Bronchial epithelial cell (primary cell): ENCODE measurements around the gene NUDT4. TPM values are rescaled to one million over a fixed set of nuclear protein-coding genes. Genes with fewer than 3 reads are reported as not detected.

ENCODE experiments used
- DNase-seq: peaks from one replicate; pipeline ENCODE4 v3.0.0-alpha.2; 2010; ENCODE audit warnings: low read depth
- FAIRE-seq: peaks from 2 replicates; lab custom pipeline; 2011; peaks lifted over from hg19 to GRCh38; lab: Jason Lieb, UNC
- H3K27me3 ChIP-seq: 2 replicates; pipeline ENCODE4 v1.5.1; 2011; ENCODE audit warnings: low read length; ENCODE audit not compliant: control insufficient read depth, insufficient read depth
- H3K36me3 ChIP-seq: 2 replicates; pipeline ENCODE4 v1.5.1; 2011; ENCODE audit warnings: low read length; ENCODE audit not compliant: control insufficient read depth, insufficient read depth
- H3K4me3 ChIP-seq: 2 replicates; pipeline ENCODE4 v1.5.1; 2011; ENCODE audit warnings: mild to moderate bottlenecking, low read depth, low read length, control low read depth
- total RNA-seq: library from RNA; depleted of rRNA; stranded (reverse); fragments of >200 nt; gene quantifications from 2 replicates; pipeline ENCODE4 v1.2.1, GENCODE V29; 2014
- TF ChIP-seq, protein P1 (sequence below): IDR thresholded peaks from 2 replicates; pipeline ENCODE4 v1.5.1; 2011; ENCODE audit warnings: mild to moderate bottlenecking, moderate library complexity, low read length, control low read depth, inconsistent platforms; ENCODE audit not compliant: insufficient read depth, severe bottlenecking

Gene NUDT4
- total RNA-seq, 1 donor from 2014 or later, result 34.2 TPM

DNA sequence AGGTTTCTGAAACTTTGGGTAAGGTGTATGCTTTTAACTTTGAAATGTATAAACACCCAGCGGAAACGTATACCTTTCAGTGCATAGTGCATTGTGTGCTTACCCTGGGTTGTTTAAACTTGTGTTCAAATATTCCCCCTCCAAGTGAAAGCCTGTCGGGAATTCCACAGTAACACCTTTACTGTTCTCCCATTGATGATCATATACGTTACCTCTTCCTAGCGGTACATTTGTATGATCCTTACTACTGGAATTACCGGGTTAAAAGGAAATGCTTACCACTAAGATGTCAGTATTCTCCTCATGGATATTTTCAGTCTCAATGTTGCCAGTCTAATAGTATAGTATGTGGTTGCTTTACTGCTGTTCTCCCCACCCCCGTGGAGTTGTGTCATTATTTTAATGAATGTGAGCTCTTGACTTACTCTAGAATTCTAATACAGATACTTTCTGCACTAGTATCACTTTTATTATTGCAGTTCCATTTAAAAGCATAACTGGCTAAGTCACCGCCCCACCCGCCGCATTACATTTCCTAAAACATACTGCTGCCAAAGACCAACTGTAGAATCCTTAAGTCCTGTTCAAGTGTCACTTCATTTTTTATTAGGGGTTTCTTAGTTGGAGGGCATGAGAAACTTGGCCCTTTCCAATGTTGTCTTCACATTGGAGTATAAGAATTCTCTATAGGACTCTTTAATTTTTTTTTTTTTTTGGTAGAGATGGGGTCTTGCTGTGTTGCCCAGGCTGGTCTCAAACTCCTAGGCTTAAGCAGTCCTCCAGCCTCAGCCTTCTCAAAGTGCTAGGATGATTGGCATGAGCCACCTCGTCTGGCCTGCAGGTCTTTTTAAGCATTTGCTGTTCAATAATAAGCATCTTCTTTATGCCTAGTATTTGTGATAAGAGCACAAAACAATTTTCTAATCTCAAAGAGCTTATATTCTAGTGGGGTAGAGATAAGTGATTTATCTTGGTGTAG, 24.9 kb downstream of the NUDT4 start:
- Histone ChIP-seq H3K4me3 (no peak overlapping the region), H3K36me3 (peaks cover 5% of the 10 kb centered on the region), H3K27me3 (no peaks in the 10 kb centered on the region)
- FAIRE-seq (no peak), DNase-seq (no peak)
- TF ChIP-seq, protein P1, sequence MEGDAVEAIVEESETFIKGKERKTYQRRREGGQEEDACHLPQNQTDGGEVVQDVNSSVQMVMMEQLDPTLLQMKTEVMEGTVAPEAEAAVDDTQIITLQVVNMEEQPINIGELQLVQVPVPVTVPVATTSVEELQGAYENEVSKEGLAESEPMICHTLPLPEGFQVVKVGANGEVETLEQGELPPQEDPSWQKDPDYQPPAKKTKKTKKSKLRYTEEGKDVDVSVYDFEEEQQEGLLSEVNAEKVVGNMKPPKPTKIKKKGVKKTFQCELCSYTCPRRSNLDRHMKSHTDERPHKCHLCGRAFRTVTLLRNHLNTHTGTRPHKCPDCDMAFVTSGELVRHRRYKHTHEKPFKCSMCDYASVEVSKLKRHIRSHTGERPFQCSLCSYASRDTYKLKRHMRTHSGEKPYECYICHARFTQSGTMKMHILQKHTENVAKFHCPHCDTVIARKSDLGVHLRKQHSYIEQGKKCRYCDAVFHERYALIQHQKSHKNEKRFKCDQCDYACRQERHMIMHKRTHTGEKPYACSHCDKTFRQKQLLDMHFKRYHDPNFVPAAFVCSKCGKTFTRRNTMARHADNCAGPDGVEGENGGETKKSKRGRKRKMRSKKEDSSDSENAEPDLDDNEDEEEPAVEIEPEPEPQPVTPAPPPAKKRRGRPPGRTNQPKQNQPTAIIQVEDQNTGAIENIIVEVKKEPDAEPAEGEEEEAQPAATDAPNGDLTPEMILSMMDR, result no peak

DNA sequence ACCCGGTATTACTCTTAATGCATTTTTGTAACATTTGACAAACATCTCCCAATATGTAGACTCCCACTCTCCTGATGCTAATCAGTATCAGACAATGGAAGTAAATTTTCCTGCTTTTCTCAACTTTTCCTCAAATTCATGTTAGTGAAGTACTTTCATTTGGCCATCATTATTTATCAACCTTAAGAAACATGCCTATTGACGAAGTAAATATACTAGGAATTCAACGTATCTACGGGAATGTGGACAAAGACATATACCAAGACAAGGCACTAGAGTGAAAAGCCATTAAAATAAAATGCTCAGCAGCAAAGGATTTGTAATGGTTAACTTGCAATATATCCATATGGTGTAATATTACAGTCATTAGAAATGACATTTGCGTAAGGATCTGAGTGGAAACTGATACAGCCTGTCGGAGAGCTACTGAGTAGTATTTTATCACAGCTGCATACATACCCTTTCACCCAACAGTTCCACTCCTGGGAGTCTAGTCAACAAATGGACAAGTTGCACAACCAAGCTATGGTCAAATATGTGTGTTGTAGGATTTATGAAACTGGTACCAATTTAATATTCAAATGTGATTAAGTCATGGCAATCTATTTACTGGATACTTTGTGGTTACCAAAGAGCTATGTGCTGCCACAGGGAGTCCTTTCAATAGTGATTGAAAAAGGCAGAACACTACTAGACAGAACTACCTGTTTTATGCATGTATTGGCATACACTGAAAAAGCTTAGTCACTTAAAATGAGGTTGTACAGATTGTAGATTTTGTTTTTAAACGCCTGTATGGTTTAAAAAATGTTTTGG, 26.5 kb downstream of the NUDT4 start:
- Histone ChIP-seq H3K36me3 (peaks cover 2% of the 10 kb centered on the region), H3K4me3 (no peak overlapping the region), H3K27me3 (no peaks in the 10 kb centered on the region)
- FAIRE-seq (no peak), DNase-seq (no peak)
- TF ChIP-seq, protein P1, result no peak

DNA sequence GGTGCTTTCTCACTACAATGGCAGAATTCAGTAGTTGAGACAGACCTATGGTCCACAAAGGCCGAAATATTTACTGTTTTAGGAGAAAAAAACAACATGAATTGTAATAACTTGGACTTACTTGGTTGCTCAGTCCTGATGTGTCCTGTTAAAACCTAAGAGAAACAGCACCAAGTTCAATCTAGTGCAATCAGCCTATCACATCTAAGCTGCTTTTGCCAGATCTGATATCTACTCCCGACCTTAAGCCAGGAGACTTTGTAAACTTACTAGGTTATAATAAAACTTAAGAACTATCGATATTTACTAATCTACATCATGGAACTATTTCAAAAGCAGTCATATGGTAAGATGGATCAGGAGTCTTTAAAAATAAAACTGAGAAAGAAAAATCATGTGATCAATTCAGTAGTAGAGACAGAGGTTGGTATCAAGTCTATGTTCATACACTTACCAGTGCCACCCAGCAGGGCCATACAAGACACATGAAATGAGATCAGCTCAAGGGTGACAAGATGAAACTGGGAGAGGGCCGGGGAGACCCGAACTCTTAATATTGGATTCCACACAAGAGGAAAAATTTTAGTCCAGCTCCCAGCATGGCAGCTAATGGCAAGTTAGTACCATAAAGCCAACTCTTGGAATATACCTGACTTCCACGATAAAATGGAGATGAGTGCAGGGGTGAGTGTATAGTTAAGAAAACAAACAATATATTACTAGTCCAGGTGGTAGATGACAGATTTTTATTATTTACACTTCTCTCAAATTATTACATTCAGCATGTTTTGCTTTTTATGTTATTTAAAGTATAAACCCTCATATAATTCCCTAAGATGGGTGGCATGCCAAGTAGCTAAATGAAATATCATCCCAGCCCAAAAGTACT, 27.5 kb downstream of the NUDT4 start:
- peaks cover 2% of the 10 kb centered on the region for H3K36me3 ChIP-seq
- no peak for FAIRE-seq

DNA sequence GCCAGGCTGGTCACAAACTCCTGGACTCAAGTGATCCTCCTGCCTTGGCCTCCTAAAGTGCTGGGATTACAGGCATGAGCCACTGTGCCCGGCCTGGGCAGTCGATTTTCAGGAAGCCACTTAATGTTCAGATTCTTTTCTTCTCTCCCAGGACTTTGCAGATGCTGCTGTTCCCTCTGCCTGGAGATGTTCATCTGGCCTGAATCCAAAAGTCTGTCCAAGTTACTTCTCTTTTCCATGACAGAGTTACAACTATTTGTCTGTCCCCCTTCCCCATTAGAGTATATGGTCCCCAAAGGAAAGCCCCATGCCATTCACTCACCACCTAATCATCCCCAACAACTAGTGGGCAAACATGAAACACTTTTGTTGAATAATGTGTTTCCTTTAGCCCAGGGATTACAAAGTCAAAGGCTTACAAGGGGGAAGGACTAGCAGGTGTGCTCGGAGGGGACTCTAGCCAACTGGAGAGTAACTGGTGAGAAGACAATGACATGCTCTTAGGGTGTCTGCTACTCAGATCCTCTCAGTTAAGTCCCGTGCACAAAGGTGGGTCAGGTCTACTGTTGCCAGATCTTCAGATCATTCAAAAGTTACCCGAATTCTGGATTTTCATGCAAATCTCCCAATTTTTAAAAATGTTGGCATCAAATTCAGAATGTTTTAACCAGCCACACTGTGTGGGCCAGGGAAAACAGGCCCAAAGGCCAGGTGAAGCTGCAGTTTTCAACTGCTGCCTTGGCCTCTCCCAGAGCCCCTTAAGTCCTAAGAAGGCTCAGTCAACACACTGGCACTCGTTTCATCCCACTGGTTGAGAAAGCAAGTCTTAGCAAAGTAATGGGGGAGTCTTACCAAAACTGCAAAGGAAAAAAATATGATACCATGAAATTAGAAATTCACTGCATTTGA, 29.6 kb downstream of the NUDT4 start:
- Histone ChIP-seq H3K36me3 (peaks cover 5% of the 10 kb centered on the region), H3K4me3 (no peak overlapping the region), H3K27me3 (no peaks in the 10 kb centered on the region)
- TF ChIP-seq, protein P1, result no peak
- FAIRE-seq, result no peak
- DNase-seq, result no peak

More for the DNA sequence above, 27.5 kb downstream of the NUDT4 start:
- H3K4me3 ChIP-seq, result no peak overlapping the region
- no peaks in the 10 kb centered on the region for H3K27me3 ChIP-seq
- no peak for DNase-seq
- TF ChIP-seq, protein P1, result no peak

DNA sequence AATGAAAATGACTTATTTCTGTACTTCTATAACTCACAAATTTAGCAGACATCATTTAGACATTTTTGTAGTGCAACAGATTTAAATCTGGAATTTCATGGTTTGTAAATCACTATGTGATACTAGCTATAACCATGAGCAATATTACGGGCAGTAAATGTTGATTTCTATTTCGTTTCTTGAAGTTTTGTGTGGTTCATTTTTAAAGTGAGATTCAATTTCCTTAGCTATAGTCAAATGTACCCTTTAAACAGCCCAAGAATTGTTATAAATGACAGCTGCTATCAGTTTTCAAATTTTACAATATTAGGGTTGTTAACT, 30.2 kb downstream of the NUDT4 start:
- TF ChIP-seq, protein P1, result no peak
- FAIRE-seq, result no peak
- no peak for DNase-seq
- Histone ChIP-seq H3K27me3 (no peaks in the 10 kb centered on the region), H3K4me3 (no peak overlapping the region), H3K36me3 (peaks cover 5% of the 10 kb centered on the region)
